Activated CD4-positive, alpha-beta T cell treated with anti-CD3 and anti-CD28 coated beads, Interleukin-2, Interleukin-4, amounts not matched to agents 100 ng/mL and 50 ng/mL, durations not matched to agents 16 hours and 8 hours (primary cell): ENCODE data around the gene RECQL5.
"Not testable (repeated sequence)": the region's sequence is repeated elsewhere in the genome, so short reads cannot be mapped to it uniquely, and the experiment has no call there.

Experiments used
- DNase-seq: peaks from one replicate; pipeline ENCODE4 v3.0.0-alpha.2; 2020; ENCODE audit warnings: low spot score

Gene RECQL5

GRCh38 chr17:75615301-75615700 lies 51.7 kb downstream of the RECQL5 start:
- DNase-seq = no peak

DNA sequence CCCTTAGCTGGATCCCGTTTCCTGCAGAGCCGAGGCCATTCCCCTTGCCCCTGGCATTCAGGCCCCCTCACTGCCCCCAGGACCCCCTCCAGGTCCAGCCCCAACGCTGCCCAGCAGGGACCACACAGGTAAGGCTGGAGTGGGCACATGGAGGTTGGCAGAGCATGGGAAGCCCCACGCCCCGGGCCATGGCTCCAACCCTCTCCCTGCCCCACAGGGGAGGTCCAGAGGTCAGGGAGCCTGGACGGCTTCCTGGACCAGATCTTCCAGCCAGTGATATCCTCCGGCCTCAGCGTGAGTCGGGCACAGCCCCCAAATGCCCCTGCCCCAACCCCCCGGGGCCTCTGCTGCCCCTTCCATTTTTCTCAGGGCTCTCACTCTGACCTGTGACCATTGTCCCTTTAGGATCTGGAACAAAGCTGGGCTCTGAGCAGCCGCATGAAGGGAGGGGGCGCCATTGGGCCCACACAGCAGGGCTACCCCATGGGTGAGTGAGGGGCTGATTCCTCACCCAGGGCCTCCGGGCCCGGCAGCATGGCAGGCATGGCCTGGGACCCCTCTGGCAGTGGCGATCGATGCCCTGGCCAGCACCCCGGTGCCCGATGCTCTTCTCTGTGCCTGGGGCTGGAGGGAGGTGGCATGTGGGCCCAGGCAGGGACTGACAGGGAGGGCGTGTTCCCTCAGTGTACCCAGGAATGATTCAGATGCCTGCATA lies 52.2 kb downstream of the RECQL5 start:
- DNase-seq = no peak

- no peak for DNase-seq
These were observed 52.9 kb downstream of the RECQL5 start for GRCh38 chr17:75614006-75614405.

DNA sequence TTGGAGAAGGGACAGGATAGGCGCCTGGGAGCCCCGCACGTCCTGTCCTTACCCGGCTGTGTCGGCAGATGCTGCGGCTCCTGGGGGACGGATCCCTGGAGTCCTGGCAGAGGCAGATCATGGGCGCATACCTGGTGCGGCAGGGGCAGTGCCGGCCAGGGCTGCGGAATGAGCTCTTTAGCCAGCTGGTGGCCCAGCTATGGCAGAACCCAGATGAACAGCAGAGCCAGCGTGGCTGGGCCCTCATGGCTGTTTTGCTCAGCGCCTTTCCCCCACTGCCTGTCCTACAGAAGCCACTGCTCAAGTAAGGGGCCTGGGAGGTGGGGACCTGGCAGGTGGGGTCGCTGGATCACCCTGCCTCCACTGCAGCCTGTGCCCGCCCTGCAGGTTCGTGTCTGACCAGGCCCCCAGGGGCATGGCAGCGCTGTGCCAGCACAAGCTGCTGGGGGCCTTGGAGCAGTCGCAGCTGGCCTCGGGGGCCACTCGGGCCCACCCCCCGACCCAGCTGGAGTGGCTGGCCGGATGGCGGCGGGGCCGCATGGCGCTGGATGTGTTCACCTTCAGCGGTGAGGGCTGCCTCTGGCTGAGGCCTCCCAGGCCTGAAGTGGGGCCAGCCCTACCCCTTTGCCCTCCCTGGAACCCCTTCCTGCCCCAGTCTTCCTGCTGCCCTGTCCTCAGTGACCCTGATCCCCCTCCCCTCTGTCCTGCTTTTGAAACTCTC lies 53.9 kb downstream of the RECQL5 start:
- no peak for DNase-seq

DNA sequence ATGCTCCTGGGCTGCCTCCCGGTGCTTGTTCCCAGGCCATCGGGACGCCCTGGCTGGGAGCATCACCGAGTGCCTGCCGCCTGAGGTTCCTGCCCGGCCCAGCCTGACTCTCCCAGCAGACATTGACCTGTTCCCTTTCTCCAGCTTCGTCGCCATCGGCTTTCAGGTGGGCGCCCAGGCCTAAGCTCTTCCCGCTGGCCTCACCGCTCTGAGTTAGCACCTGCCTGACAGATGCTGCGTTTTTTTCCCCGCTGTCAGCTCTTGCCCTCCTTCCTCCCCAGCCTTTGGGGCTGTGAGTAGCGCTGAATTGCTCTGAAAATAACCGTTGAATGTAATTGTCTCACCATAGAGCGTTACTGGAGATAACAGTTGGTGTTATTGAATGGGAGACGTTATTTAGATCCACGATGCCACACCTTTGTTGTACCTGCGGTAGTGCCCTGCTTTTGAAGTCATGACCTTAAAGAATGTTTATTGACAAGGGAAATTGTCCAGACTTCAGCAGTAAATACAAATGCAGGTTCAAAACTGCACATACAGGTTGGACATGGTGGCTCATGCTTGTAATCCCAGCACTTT lies 55.0 kb downstream of the RECQL5 start:
- no peak for DNase-seq

GRCh38 chr17:75610103-75610984 lies 56.6 kb downstream of the RECQL5 start:
- no peak for DNase-seq

- no peak for DNase-seq
These were observed 59.9 kb downstream of the RECQL5 start for GRCh38 chr17:75607086-75607485.

DNA sequence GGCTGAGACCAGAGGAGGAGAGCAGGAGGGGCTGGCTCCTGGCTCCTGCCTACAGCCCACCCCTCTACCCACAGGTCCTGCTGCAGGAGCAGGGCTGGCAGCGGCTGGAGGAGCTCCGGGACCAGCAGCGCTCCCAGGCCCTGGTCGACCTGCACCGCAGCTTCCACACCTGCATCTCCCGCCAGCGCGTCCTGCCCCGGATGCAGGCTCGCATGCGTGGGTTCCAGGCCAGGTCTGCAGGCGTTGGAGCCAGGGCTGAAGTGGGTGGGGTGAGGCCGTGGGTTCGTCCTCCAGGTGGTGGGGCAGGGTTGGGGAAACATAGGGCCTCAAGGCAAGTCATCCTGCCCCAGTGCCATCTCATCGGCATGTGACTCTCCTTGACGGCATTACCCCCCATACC lies 61.2 kb downstream of the RECQL5 start:
- no peak for DNase-seq

DNA sequence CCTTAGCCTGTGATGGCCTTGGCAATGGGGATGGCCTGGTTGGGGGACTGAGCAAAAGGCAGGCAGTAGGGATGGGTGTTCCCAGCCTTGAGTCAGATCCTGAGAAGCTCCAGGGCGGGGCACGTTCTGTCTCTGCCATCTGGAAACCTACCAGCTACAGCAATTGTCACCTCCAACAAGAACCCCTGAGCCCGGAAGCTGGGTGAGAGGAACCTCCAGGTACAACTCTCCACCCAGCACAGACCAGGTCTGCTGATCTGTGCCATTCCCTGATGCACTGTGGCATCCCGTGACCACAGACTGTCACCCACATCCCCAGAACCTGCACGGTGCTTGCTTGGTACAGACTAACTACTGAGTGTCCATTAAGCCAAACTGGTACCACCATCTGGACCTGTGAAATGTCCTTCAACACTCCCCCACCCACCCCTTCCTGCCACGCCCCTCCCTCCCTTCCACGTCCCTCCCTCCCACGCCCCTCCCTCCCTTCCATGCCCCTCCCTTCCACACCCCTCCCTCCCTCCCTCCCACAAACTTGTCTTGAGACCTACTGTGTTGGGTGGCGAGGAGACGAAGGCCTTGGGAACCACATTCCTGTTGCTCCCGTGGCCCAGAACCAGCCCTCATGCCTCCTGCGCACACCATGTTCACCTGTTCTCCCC lies 62.8 kb downstream of the RECQL5 start:
- no peak for DNase-seq

DNA sequence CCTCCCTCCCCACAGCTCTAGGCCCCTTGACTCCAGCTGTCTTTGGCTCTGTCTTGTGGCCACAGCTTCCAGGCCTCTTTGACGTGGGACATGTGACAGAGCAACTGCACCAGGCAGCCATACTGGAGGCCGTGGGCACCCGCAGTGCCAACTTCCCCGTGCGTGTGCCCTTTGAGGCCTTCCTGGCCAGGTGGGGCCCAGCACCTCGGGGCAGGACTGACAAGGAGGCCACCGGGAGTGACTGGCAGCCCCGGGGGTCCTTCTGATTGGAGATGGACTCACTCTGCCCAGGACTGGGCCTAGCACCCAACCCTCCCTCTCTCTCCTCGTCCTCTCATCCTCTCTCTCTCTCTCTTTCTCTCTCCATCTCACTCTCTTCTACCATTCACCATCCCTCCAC lies 63.8 kb downstream of the RECQL5 start:
- no peak for DNase-seq

- no peak for DNase-seq
These were observed 64.3 kb downstream of the RECQL5 start for GRCh38 chr17:75602644-75603043.

- DNase-seq = peak; percentile 55
These were observed 65.6 kb downstream of the RECQL5 start for GRCh38 chr17:75601057-75601987.

DNA sequence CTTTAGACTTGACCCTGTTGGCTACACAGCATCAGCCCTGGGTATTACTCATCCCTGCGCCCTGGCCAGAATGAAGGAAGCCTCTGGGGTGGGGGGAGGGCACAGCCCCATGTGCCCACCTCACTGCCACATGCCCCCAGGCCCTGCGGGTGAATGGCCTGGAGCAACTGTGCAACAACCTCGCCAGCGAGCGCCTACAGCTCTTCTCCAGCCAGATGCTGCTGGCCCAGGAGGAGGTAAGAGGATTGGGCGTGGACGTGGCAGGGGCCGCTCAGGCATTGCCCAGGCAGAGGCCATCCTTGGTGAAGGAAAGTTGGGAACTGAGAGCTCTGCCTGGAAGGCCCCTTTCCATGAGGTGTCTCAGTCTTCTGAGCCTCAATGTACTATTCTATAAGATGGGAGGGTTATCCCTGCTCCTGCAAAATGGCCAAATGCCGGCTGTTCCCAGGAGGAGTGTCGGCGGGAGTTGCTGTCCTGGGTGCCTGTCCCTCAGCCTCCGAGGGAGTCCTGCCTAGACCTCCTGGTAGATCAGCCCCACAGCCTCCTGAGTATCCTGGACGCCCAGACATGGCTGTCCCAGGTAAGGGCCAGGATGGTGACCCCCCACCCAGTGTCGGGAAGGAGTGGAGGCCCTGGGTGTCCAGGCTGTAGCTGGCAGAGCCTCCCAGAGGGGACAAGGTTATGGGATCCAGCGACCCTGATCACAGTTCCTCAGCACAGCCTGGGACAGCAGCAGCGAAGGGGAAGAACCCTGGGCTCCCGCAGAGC lies 70.5 kb downstream of the RECQL5 start:
- no peak for DNase-seq

- no peak for DNase-seq
These were observed 71.0 kb downstream of the RECQL5 start for GRCh38 chr17:75595920-75596313.

- no peak for DNase-seq
These were observed 71.6 kb downstream of the RECQL5 start for GRCh38 chr17:75595284-75595919.

DNA sequence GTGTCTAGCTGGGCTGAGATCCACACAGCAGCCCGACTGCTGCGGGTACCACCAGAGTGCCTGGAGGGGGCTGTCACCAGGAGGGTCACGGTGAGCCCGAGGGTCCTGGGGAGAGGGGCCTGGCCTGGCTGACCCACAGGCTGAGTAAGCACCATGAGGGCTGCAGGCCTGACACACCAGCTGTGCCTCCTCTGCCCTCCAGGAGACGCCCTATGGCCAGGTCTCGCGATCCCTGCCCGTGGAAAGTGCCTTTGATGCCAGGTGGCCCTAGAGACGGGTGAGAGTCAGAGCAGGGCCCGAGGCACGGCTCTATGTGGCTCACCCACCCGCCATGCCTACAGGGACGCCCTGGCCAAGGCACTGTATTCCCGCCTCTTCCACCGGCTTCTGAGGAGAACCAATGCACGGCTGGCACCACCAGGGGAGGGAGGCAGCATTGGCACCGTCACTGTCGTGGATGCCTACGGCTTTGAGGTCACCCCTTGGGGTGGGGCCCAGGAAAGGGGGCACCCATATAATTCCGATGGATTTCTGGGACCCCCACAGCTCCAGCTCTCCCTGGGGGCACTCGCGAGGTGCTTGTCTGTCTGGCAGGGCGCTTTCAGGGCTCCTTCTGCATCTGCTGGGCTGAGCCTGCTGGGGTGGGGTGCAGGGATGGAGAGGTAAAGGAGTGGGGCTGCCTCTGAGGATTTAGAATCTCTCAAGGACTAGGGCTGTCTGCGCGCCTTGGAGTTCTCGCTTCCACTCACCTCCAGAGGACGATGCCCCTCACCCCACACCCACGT lies 72.3 kb downstream of the RECQL5 start:
- no peak for DNase-seq

DNA sequence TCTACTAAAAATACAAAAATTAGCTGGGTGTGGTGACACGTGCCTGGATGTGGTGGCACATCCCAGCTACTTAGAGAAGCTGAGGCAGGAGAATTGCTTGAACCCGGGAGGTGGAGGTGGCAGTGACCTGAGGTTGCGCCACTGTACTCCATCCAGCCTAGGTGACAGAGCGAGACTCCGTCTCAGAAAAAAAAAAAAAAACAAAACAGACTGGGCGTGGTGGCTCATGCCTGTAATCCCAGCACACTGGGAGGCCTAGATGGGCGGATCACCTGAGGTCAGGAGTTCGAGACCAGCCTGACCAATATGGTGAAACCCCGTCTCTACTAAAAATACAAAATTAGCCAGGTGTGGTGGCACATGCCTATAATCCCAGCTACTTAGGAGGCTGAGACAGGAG lies 73.5 kb downstream of the RECQL5 start:
- not testable (repeated sequence) for DNase-seq

- DNase-seq = no peak
These were observed 74.5 kb downstream of the RECQL5 start for GRCh38 chr17:75592348-75593020.
